Mammary microvascular endothelial cell (primary cell): ENCODE measurements around the gene ENAM. TPM values are rescaled to one million over a fixed set of nuclear protein-coding genes. Genes with fewer than 3 reads are reported as not detected.

Experiments
- total RNA-seq: library from RNA; depleted of rRNA; stranded (reverse); fragments of >200 nt; gene quantifications from 2 replicates; pipeline ENCODE4 v1.2.3, GENCODE V29; 2015

Gene ENAM
- total RNA-seq: not detected in 2 replicates

GRCh38 chr4:70628444-70628843 lies at the start of gene ENAM:
ENAM (plus strand) TSS chr4:70628744; CDS start chr4:70629501, 757 bp downstream.

GRCh38 chr4:70591955-70592582 lies 36.5 kb upstream of the ENAM start, which contains the start of gene AMBN:
AMBN (plus strand) TSS chr4:70592256; CDS start chr4:70592359, 103 bp downstream.

GRCh38 chr4:70666369-70666768 lies 37.8 kb downstream of the ENAM start, which contains the start of gene JCHAIN:
JCHAIN (minus strand) TSS chr4:70666508; CDS start chr4:70666490, 18 bp downstream.

GRCh38 chr4:70687821-70688794 lies 59.6 kb downstream of the ENAM start, which contains the start of gene UTP3:
UTP3 (plus strand) TSS chr4:70688532; CDS start chr4:70688678, 146 bp downstream.

Other genes with a start within 250 kb of the ENAM start
- gene SMR3B, start 245.6 kb upstream of the ENAM start, total RNA-seq: not detected in 2 replicates
- not detected in 2 replicates for gene OPRPN, start 230.8 kb upstream of the ENAM start, total RNA-seq
- not detected in 2 replicates for gene MUC7, start 156.5 kb upstream of the ENAM start, total RNA-seq
- not detected in 2 replicates for gene AMTN, start 110.2 kb upstream of the ENAM start, total RNA-seq
- not detected in 2 replicates for gene AMBN, start 36.5 kb upstream of the ENAM start, total RNA-seq
- gene JCHAIN, start 37.8 kb downstream of the ENAM start, total RNA-seq: not detected in 2 replicates
- gene UTP3, start 59.8 kb downstream of the ENAM start, total RNA-seq: 18.8 and 19.9 TPM in 2 replicates
- gene RUFY3, start 93.2 kb downstream of the ENAM start, total RNA-seq: 18.5 and 19.1 TPM in 2 replicates
- 66.6 and 69.0 TPM in 2 replicates for gene GRSF1, start 211.1 kb downstream of the ENAM start, total RNA-seq